Measurements from ENCODE around the gene KCNC1. TPM values are rescaled to one million over a fixed set of nuclear protein-coding genes. Genes with fewer than 3 reads are reported as not detected.

KCNC1 gene
- total and polyA plus RNA-seq, 9 of the 15 experiments (the other 6 are each of a cell fraction or from before 2014, with no cell fraction given), result 0.05 to 0.08 TPM; not detected in 7

DNA sequence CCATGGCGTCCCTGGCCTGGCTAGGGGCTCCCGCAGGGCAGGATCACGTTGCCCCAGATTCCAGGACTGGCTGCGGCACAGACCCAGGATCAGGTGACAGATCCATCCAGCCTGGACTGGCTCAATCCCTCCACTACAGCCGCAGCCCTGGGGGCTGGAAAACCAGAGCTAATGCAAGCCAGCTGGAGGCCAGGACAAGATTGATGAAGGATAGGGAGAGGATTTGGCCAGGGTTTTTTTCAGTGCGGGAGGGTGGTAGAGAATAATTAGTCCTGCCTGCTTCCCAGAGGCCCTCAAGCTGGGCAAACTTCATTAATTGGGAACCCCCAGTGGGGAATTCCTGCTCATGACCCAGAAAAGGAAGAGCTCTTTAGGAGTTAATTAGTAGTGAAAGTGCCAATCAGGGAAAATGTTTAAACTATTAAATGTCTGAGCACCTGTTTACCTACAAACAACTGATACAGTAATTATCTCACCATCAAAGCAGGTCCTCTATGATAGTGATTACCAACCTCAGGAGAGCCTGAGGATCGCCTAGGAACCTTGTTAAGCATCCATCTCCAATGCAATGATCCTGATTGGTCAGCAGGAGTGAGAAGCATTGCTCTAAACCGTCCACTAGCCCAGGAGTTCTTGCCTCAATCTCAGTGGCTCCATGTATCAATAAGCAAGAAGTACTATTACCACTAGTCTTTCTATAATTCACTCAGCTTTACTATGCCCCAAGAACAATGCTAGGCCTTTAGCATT, 48.2 kb upstream of the KCNC1 start:
- H4K20me1 ChIP-seq (replicated peaks; ENCODE audit: control insufficient read depth, insufficient read depth, low read length), result no peaks in the 10 kb centered on the region
- H3K36me3 ChIP-seq (ENCODE audit: control insufficient read depth, insufficient read depth, low read length), result no peaks in the 10 kb centered on the region
- no peak overlapping the region for H3K9ac ChIP-seq (ENCODE audit: insufficient read depth in 1 of 2, low read depth in 2 of 2, low read length in 2 of 2)
- in situ Hi-C loops (cut with MboI) (no loop called here), intact Hi-C loops (cut with micrococcal nuclease) (no loop called here)
- CTCF ChIA-PET (ENCODE audit: low intra/inter-chr PET ratio), result no interaction called here
- WGBS (ENCODE audit: insufficient coverage, low coverage, missing lambda C conversion rate), result 2% methylated on average over 8 of the region's 8 CpGs
- BruUV-seq (replicated peaks), result no TSS peak
- H3K4me3 ChIP-seq, result no peak overlapping the region
- FAIRE-seq, result no peak
- POLR2A ChIA-PET, result no interaction called here
- no peaks in the 10 kb centered on the region for H3K9me1 ChIP-seq (ENCODE audit: control insufficient read depth, insufficient read depth, low read length)
- H3K4me2 ChIP-seq (ENCODE audit: insufficient read depth, low read length), result no peak overlapping the region
- H2AFZ ChIP-seq (ENCODE audit: low read depth, low read length), result no peak overlapping the region
- H3K27ac ChIP-seq (ENCODE audit: extremely low read depth, low read depth, low read length), result no peak overlapping the region
- H3K4me1 ChIP-seq (replicated peaks in 1 of 2; ENCODE audit: control insufficient read depth in 2 of 2, insufficient read depth in 2 of 2, low read length in 2 of 2), result no peaks in the 10 kb centered on the region
- no peak for ATAC-seq
- no peaks in the 10 kb centered on the region for H3K9me3 ChIP-seq (replicated peaks; ENCODE audit: control insufficient read depth, insufficient read depth, low read depth, low read length)
- no peak for DNase-seq (ENCODE audit: extremely low read depth in 1 of 4, low spot score in 3 of 4)
- no peaks in the 10 kb centered on the region for H3K79me2 ChIP-seq (ENCODE audit: control insufficient read depth, insufficient read depth, low read length)
- peaks cover 19 to 37% of the 10 kb centered on the region in 2 experiments for H3K27me3 ChIP-seq (ENCODE audit: control insufficient read depth in 2 of 2, insufficient read depth in 2 of 2, low read length in 2 of 2)
- TF ChIP-seq BCL6 (CRISPR knock-in tag; IDR thresholded peaks at IDR 0.05) (no peak), DACH1 (IDR thresholded peaks at IDR 0.05; ENCODE audit: partially characterized antibody) (no peak), ZFX (CRISPR knock-in tag; IDR thresholded peaks at IDR 0.05) (no peak), NFXL1 (CRISPR knock-in tag; IDR thresholded peaks at IDR 0.05) (no peak), ZNF253 (CRISPR knock-in tag; conservative IDR thresholded peaks at IDR 0.05) (no peak), POLR3G (IDR thresholded peaks at IDR 0.05; ENCODE audit: extremely low read depth, insufficient read length, insufficient replicate concordance) (no peak), ATF7 (IDR thresholded peaks at IDR 0.05) (no peak), DMBX1 (CRISPR knock-in tag; IDR thresholded peaks at IDR 0.05; ENCODE audit: borderline replicate concordance) (no peak)
- TF ChIP-seq, protein P1, sequence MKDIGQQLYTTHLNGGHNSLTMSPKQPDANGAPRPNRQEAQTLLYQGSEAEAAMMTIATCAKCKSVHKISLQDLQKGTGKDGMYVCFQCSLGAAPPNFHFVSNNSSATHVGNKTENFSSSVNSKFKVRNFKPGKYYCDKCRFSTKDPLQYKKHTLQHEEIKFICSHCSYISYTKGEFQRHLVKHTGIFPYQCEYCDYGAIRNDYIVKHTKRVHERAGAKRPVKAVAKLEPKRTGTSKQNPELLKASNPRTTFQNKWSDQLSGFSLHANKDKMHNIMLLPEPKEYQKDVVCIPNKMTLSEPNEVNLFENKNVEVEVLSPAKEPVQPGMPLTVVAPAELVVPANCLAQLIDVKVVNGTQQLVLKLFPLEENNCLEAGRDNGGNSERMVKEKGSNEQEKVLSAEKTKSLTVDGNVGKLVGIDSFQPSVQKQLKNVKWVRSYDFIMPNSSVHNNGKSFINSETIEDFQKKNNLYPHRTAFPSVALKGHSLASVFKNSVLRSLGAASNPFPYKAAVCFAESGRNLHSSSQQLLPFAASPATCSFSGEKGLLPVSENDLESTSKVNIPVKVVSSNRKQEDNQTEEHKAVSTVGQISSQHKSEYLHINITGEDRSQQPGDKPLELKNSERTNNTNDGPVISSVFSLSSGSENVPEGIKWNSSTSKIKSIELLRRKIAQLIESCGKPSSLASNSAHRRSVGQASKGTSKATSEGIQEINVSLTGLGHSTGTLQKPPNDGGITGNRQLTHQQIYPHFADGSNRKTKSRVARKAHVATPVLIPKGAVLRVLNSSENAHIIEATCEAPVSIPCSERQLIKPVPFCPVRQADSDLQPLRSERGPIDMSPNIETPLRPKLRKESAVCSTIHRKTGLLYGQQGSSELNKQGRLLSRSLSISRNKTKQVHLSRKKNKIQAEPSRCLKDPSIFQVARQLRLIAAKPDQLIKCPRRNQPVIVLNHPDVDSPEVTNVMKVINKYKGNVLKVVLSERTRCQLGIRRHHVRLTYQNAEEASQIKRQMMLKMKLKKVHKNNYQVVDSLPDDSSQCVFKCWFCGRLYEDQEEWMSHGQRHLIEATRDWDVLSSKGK (CRISPR knock-in tag; IDR thresholded peaks at IDR 0.05), result no peak
- TF ChIP-seq, protein P2, sequence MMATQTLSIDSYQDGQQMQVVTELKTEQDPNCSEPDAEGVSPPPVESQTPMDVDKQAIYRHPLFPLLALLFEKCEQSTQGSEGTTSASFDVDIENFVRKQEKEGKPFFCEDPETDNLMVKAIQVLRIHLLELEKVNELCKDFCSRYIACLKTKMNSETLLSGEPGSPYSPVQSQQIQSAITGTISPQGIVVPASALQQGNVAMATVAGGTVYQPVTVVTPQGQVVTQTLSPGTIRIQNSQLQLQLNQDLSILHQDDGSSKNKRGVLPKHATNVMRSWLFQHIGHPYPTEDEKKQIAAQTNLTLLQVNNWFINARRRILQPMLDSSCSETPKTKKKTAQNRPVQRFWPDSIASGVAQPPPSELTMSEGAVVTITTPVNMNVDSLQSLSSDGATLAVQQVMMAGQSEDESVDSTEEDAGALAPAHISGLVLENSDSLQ (IDR thresholded peaks at IDR 0.05), result no peak

Measured in K562 (cell line).